NB4 (cell line): ENCODE data around the gene CCNA2.

Experiments used
- MYC ChIP-seq: IDR thresholded peaks from 2 replicates; pipeline ENCODE4 v1.6.1; 2011; ENCODE audit warnings: low read depth, low read length
- POLR2A ChIP-seq: IDR thresholded peaks from 2 replicates; pipeline ENCODE4 v1.6.1; 2011; ENCODE audit warnings: mild to moderate bottlenecking; ENCODE audit not compliant: insufficient read length; ENCODE audit errors: extremely low read depth
- TF ChIP-seq, protein P1 (sequence below): IDR thresholded peaks from one replicate; pipeline ENCODE4 v1.5.1; 2012; ENCODE audit warnings: low read depth, low read length
- TF ChIP-seq, protein P2 (sequence below): IDR thresholded peaks from 2 replicates; pipeline ENCODE4 v1.6.1; 2011; ENCODE audit warnings: low read depth, low read length

DNA sequence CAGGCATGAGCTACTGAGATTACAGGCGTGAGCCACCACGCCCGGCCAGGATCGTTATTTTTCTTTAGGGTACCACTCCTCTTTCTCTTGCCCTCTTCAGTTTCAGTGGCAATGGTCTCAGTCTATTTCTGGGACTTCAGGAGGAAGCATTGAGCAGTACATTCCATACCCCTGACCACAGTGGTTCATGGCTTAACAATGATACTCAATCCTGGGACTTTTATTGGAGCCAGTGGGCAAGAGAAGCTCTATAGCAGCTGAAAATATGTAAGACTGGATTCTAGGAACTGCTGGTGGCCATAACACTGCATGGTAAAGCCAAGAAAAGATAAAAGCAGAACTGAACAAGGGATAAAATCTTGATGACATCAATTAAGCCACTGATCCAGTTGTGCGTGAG is 5.8 kb upstream of the CCNA2 start:
- TF ChIP-seq, protein P1, sequence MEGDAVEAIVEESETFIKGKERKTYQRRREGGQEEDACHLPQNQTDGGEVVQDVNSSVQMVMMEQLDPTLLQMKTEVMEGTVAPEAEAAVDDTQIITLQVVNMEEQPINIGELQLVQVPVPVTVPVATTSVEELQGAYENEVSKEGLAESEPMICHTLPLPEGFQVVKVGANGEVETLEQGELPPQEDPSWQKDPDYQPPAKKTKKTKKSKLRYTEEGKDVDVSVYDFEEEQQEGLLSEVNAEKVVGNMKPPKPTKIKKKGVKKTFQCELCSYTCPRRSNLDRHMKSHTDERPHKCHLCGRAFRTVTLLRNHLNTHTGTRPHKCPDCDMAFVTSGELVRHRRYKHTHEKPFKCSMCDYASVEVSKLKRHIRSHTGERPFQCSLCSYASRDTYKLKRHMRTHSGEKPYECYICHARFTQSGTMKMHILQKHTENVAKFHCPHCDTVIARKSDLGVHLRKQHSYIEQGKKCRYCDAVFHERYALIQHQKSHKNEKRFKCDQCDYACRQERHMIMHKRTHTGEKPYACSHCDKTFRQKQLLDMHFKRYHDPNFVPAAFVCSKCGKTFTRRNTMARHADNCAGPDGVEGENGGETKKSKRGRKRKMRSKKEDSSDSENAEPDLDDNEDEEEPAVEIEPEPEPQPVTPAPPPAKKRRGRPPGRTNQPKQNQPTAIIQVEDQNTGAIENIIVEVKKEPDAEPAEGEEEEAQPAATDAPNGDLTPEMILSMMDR = no peak
- TF ChIP-seq POLR2A (no peak), MYC (no peak)
- TF ChIP-seq, protein P2, sequence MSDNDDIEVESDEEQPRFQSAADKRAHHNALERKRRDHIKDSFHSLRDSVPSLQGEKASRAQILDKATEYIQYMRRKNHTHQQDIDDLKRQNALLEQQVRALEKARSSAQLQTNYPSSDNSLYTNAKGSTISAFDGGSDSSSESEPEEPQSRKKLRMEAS = no peak
